CD4-positive, CD25-positive, alpha-beta regulatory T cell (primary cell): ENCODE measurements around the gene STAT5A. TPM values are rescaled to one million over a fixed set of nuclear protein-coding genes. Genes with fewer than 3 reads are reported as not detected.

Experiments used
- ATAC-seq, 2 donors: fragments of 150-1000 bp; cut with Tn5 transposase; one replicate each; pipeline ENCODE4 v1.10.0; 2021; ENCODE audit warnings: low read depth in 2 of 2, moderate number of reproducible peaks in 2 of 2, moderate library complexity in 1 of 2
- DNase-seq, 3 donors: peaks; one replicate each; pipeline versions ENCODE4 v3.0.0 to v3.0.0-alpha.2; 2012 to 2022; ENCODE audit warnings: mixed read lengths in 1 of 3
- H3K27ac ChIP-seq: one replicate; pipeline ENCODE4 v1.7.0; 2013; ENCODE audit warnings: mild to moderate bottlenecking, low read length; ENCODE audit not compliant: insufficient read depth, poor library complexity, severe bottlenecking
- H3K27me3 ChIP-seq: one replicate; pipeline ENCODE4 v1.7.0; 2013; ENCODE audit warnings: low read length; ENCODE audit not compliant: control insufficient read depth, insufficient read depth
- H3K36me3 ChIP-seq: one replicate; pipeline ENCODE4 v1.7.0; 2013; ENCODE audit warnings: mild to moderate bottlenecking, low read length, moderate library complexity; ENCODE audit not compliant: control insufficient read depth, insufficient read depth
- H3K4me1 ChIP-seq: 2 replicates; pipeline ENCODE4 v1.7.0; 2013; ENCODE audit warnings: mild to moderate bottlenecking, low read length; ENCODE audit not compliant: insufficient read depth, control insufficient read depth, poor library complexity, severe bottlenecking
- H3K4me3 ChIP-seq: one replicate; pipeline ENCODE4 v1.7.0; 2013; ENCODE audit warnings: low read depth, mild to moderate bottlenecking, low read length, moderate library complexity
- H3K9me3 ChIP-seq, 2 experiments: 1 replicate in 1 of 2; 2 replicates in 1 of 2; pipeline ENCODE4 v1.7.0; 2013; ENCODE audit warnings: low read length in 2 of 2, mild to moderate bottlenecking in 1 of 2, moderate library complexity in 1 of 2; ENCODE audit not compliant: control insufficient read depth in 2 of 2
- H3K27ac Mint-ChIP-seq, 3 donors: one replicate each; pipeline ENCODE4 v1.8.0; 2020 to 2022; ENCODE audit warnings: mild to moderate bottlenecking in 3 of 3, mixed read lengths in 3 of 3, moderate library complexity in 2 of 3
- H3K27me3 Mint-ChIP-seq: one replicate; pipeline ENCODE4 v1.8.0; 2022; ENCODE audit warnings: mild to moderate bottlenecking, mixed read lengths
- H3K36me3 Mint-ChIP-seq: one replicate; pipeline ENCODE4 v1.8.0; 2020; ENCODE audit warnings: mixed read lengths
- H3K4me1 Mint-ChIP-seq, 4 donors: one replicate each; pipeline ENCODE4 v1.8.0; 2020 to 2022; ENCODE audit warnings: mixed read lengths in 4 of 4, mild to moderate bottlenecking in 1 of 4
- H3K4me3 Mint-ChIP-seq, 4 donors: one replicate each; pipeline ENCODE4 v1.8.0; 2020 to 2022; ENCODE audit warnings: mild to moderate bottlenecking in 4 of 4, mixed read lengths in 4 of 4, moderate library complexity in 3 of 4
- H3K9me3 Mint-ChIP-seq, 7 donors: one replicate each; pipeline ENCODE4 v1.8.0; 2020 to 2022; ENCODE audit warnings: mixed read lengths in 7 of 7, mild to moderate bottlenecking in 3 of 7, moderate library complexity in 2 of 7
- polyA plus RNA-seq, 4 donors: library from polyadenylated mRNA; unstranded; fragments of 300-500 nt; fragmentation: Illumina TruSeq; gene quantifications; one replicate each; pipeline ENCODE4 v1.2.3, GENCODE V29; 2021
- total RNA-seq: library from RNA; stranded (reverse); gene quantifications from one replicate; pipeline ENCODE4 v1.2.3, GENCODE V29; 2022

The STAT5A gene
- total and polyA plus RNA-seq, 5 donors from 2014 or later, result 71.1 to 177 (median 76.8) TPM

GRCh38 chr17:42287305-42287976 lies 857 bp upstream of the STAT5A start:
- Histone ChIP-seq H3K27me3 (no peaks in the 10 kb centered on the region), H3K36me3 (peaks cover 12% of the 10 kb centered on the region), H3K4me3 (peak overlapping the region; percentile 81), H3K9me3 (no peaks in the 10 kb centered on the region), H3K4me1 (peaks cover 41% of the 10 kb centered on the region), H3K27ac (peak overlapping the region; percentile 95)
- Mint-ChIP-seq H3K27ac (peak overlapping the region; percentile 98 to 99 (median 98)), H3K9me3 (no peaks in the 10 kb centered on the region), H3K4me1 (peaks cover 7 to 61% (median 44%) of the 10 kb centered on the region in 4 donors), H3K4me3 (peak overlapping the region; percentile 97 to 98 (median 97)), H3K36me3 (peaks cover 7% of the 10 kb centered on the region), H3K27me3 (no peaks in the 10 kb centered on the region)
- ATAC-seq (peak; percentile 22 to 29), DNase-seq (peak; percentile 13 to 75 (median 46))

GRCh38 chr17:42288803-42289610 lies 709 bp downstream of the STAT5A start:
- ATAC-seq (peak; percentile 22 to 40), DNase-seq (peak; percentile 48 to 76 (median 62))
- no peaks in the 10 kb centered on the region for H3K27me3 Mint-ChIP-seq
- Histone ChIP-seq H3K27ac (peak overlapping the region; percentile 95), H3K27me3 (no peaks in the 10 kb centered on the region), H3K9me3 (no peaks in the 10 kb centered on the region), H3K4me1 (peaks cover 41% of the 10 kb centered on the region), H3K36me3 (peaks cover 17% of the 10 kb centered on the region), H3K4me3 (peak overlapping the region; percentile 55)
- peaks cover 7 to 60% (median 48%) of the 10 kb centered on the region in 4 donors for H3K4me1 Mint-ChIP-seq
- H3K27ac Mint-ChIP-seq, result peak overlapping the region; percentile 94 to 95 (median 94)
- no peaks in the 10 kb centered on the region for H3K9me3 Mint-ChIP-seq
- peaks cover 11% of the 10 kb centered on the region for H3K36me3 Mint-ChIP-seq
- peak overlapping the region; percentile 89 to 97 (median 94) for H3K4me3 Mint-ChIP-seq

- H3K36me3 Mint-ChIP-seq, result peaks cover 15% of the 10 kb centered on the region
- H3K9me3 ChIP-seq, result no peaks in the 10 kb centered on the region
- peaks cover 7 to 62% (median 51%) of the 10 kb centered on the region in 4 donors for H3K4me1 Mint-ChIP-seq
- H3K4me3 ChIP-seq, result peak overlapping the region; percentile 55
- H3K9me3 Mint-ChIP-seq, result no peaks in the 10 kb centered on the region
- peaks cover 41% of the 10 kb centered on the region for H3K4me1 ChIP-seq
- H3K27me3 Mint-ChIP-seq, result no peaks in the 10 kb centered on the region
- H3K4me3 Mint-ChIP-seq, result peak overlapping the region; percentile 89 to 97 (median 94)
- H3K27ac Mint-ChIP-seq, result peak overlapping the region; percentile 94 to 95 (median 94)
- peak overlapping the region; percentile 95 for H3K27ac ChIP-seq
- no peaks in the 10 kb centered on the region for H3K27me3 ChIP-seq
- peaks cover 24% of the 10 kb centered on the region for H3K36me3 ChIP-seq
- no peak for ATAC-seq
- DNase-seq, result peak in 2 of 3 donors; percentile 19 to 31
Measured at GRCh38 chr17:42289611-42290181, 1.4 kb downstream of the STAT5A start.

- Histone ChIP-seq H3K36me3 (peaks cover 32% of the 10 kb centered on the region), H3K4me1 (peaks cover 41% of the 10 kb centered on the region), H3K9me3 (no peaks in the 10 kb centered on the region), H3K27me3 (no peaks in the 10 kb centered on the region), H3K4me3 (peak overlapping the region; percentile 55), H3K27ac (peak overlapping the region; percentile 95)
- H3K36me3 Mint-ChIP-seq, result peaks cover 23% of the 10 kb centered on the region
- no peak for DNase-seq
- H3K27ac Mint-ChIP-seq, result peak overlapping the region; percentile 52 to 94 (median 94)
- no peaks in the 10 kb centered on the region for H3K27me3 Mint-ChIP-seq
- no peak for ATAC-seq
- peak overlapping the region; percentile 89 to 97 (median 94) for H3K4me3 Mint-ChIP-seq
- H3K9me3 Mint-ChIP-seq, result no peaks in the 10 kb centered on the region
- peaks cover 7 to 63% (median 51%) of the 10 kb centered on the region in 4 donors for H3K4me1 Mint-ChIP-seq
Measured at GRCh38 chr17:42290577-42290976, 2.3 kb downstream of the STAT5A start.

- no peak for DNase-seq
- Histone ChIP-seq H3K9me3 (no peaks in the 10 kb centered on the region), H3K36me3 (peaks cover 38% of the 10 kb centered on the region), H3K4me3 (no peak overlapping the region), H3K27ac (no peak overlapping the region), H3K27me3 (no peaks in the 10 kb centered on the region), H3K4me1 (peaks cover 38% of the 10 kb centered on the region)
- ATAC-seq, result no peak
- Mint-ChIP-seq H3K36me3 (peaks cover 29% of the 10 kb centered on the region), H3K27ac (peak overlapping the region in 2 of 3 donors; percentile 76 to 94), H3K27me3 (no peaks in the 10 kb centered on the region), H3K9me3 (no peaks in the 10 kb centered on the region), H3K4me1 (peaks cover 7 to 60% (median 52%) of the 10 kb centered on the region in 4 donors), H3K4me3 (peak overlapping the region in 2 of 4 donors; percentile 96 to 97)
Measured at GRCh38 chr17:42291129-42291528, 2.8 kb downstream of the STAT5A start.

GRCh38 chr17:42294469-42295398 lies 6.4 kb downstream of the STAT5A start:
- H3K9me3 Mint-ChIP-seq, result no peaks in the 10 kb centered on the region
- H3K36me3 Mint-ChIP-seq, result peaks cover 32% of the 10 kb centered on the region
- no peak for ATAC-seq
- Histone ChIP-seq H3K9me3 (no peaks in the 10 kb centered on the region), H3K27ac (no peak overlapping the region), H3K36me3 (peaks cover 51% of the 10 kb centered on the region), H3K4me3 (no peak overlapping the region), H3K4me1 (peaks cover 6% of the 10 kb centered on the region), H3K27me3 (no peaks in the 10 kb centered on the region)
- peak overlapping the region in 1 of 4 donors; percentile 49 for H3K4me3 Mint-ChIP-seq
- H3K4me1 Mint-ChIP-seq, result peaks cover 7 to 40% (median 34%) of the 10 kb centered on the region in 4 donors
- no peak for DNase-seq
- H3K27ac Mint-ChIP-seq, result peak overlapping the region; percentile 7 to 65 (median 63)
- H3K27me3 Mint-ChIP-seq, result no peaks in the 10 kb centered on the region

- Mint-ChIP-seq H3K4me1 (peaks cover 2 to 28% (median 23%) of the 10 kb centered on the region in 4 donors), H3K27me3 (no peaks in the 10 kb centered on the region), H3K9me3 (no peaks in the 10 kb centered on the region), H3K4me3 (no peak overlapping the region), H3K36me3 (peaks cover 34% of the 10 kb centered on the region), H3K27ac (peak overlapping the region in 1 of 3 donors; percentile 51)
- no peaks in the 10 kb centered on the region for H3K27me3 ChIP-seq
- H3K4me1 ChIP-seq, result no peaks in the 10 kb centered on the region
- no peak overlapping the region for H3K27ac ChIP-seq
- ATAC-seq (no peak), DNase-seq (no peak)
- H3K4me3 ChIP-seq, result no peak overlapping the region
- H3K9me3 ChIP-seq, result no peaks in the 10 kb centered on the region
- H3K36me3 ChIP-seq, result peaks cover 52% of the 10 kb centered on the region
Measured at GRCh38 chr17:42296012-42296411, 7.7 kb downstream of the STAT5A start.
